ENCODE data around the gene EDEM2. TPM values are rescaled to one million over a fixed set of nuclear protein-coding genes. Genes with fewer than 3 reads are reported as not detected.

The EDEM2 gene
- total and polyA plus RNA-seq, 2 of the 4 experiments (the other 2 are of a cell fraction) = 19.0 to 27.4 TPM

DNA sequence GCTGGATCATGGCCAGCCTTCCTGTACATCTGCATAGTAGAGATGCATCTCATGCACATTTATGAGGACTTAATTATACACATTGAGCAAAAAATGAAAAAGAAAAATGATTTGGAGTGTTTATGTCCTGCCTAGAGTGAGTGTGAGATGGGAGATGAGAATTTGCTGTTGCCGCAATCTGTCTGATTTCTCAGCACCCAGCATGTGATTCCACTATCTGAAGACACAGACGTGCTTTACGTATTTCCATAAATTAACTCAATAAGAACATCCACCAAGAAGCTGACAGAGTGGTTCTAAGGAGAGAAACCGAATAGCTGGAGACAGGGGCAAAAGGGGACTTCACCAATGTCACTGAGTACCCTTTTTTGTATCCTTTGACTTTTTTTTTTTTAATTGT is 15.2 kb downstream of the EDEM2 start:
- Histone ChIP-seq H3K56ac (ENCODE audit: extremely low read depth, insufficient read depth, low read length) (no peak overlapping the region), H3K36me3 (ENCODE audit: control insufficient read depth, insufficient read depth, low read length) (peaks cover 27% of the 10 kb centered on the region), H2BK5ac (ENCODE audit: low read depth, low read length, poor library complexity, severe bottlenecking) (no peak overlapping the region), H3K14ac (replicated peaks; ENCODE audit: low read depth, low read length) (no peak overlapping the region), H3K27me3 (ENCODE audit: control insufficient read depth, insufficient read depth, low read length) (no peaks in the 10 kb centered on the region), H2AFZ (replicated peaks; ENCODE audit: low read length, poor library complexity) (no peak overlapping the region), H3K9me3 (ENCODE audit: control insufficient read depth, insufficient read depth, low read length) (no peaks in the 10 kb centered on the region), H4K8ac (ENCODE audit: low read depth in 2 of 2, low read length in 2 of 2) (no peak overlapping the region), H3K27ac (ENCODE audit: insufficient read depth, low read length) (no peak overlapping the region), H2BK15ac (ENCODE audit: low read depth, low read length) (no peak overlapping the region), H3K79me1 (ENCODE audit: low read depth in 1 of 2, low read length in 2 of 2) (peaks cover 0 to 12% of the 10 kb centered on the region in 2 experiments; a peak in 2 of 4 replicates), H4K91ac (ENCODE audit: insufficient read depth, low read depth, low read length) (no peak overlapping the region), H4K20me1 (ENCODE audit: insufficient read depth, low read length) (no peaks in the 10 kb centered on the region; the same call in 1 of the 2 replicates), H3K23ac (ENCODE audit: low read depth, low read length) (no peak overlapping the region), H3K4me3 (ENCODE audit: insufficient read depth, low read depth, low read length) (no peak overlapping the region), H3K4me1 (ENCODE audit: control insufficient read depth, insufficient read depth, low read length) (peaks cover 3% of the 10 kb centered on the region), H3K9ac (ENCODE audit: low read depth, low read length) (no peak overlapping the region), H3K9me1 (ENCODE audit: insufficient read depth, low read length) (peaks cover 14% of the 10 kb centered on the region), H3K4ac (ENCODE audit: low read depth, low read length) (peak overlapping the region; percentile 54; the same call in 1 of the 2 replicates), H3K4me2 (ENCODE audit: low read depth, low read length) (no peak overlapping the region), H4K5ac (ENCODE audit: low read depth, low read length) (no peak overlapping the region), H3K18ac (ENCODE audit: low read depth, low read length) (no peak overlapping the region), H2BK20ac (ENCODE audit: low read depth, low read length) (no peak overlapping the region), H2AK5ac (ENCODE audit: low read depth, low read length) (no peak overlapping the region), H2AK9ac (replicated peaks; ENCODE audit: low read depth, low read length, poor library complexity) (no peak overlapping the region), H2BK120ac (ENCODE audit: low read depth, low read length) (no peak overlapping the region)
- dilution Hi-C loops (cut with HindIII; ENCODE audit: low sequenced_read_pairs, unreplicated experiment) (no loop called here), intact Hi-C loops (cut with micrococcal nuclease) (no loop called here), in situ Hi-C loops (cut with MboI; ENCODE audit: low sequenced_read_pairs) (loop anchor here (25.0 kb wide), 1 partner anchor 305 kb away; the partner anchor contains the start of gene GDF5)
- DNase-seq = no peak
- CTCF ChIA-PET = interaction anchor here (0.6 to 1.5 kb wide), 2 partner anchors 36 to 134 kb away, joined by 3 read pairs; no protein-coding TSS in a partner anchor
- no CpG with 5 or more reads among the region's 4 CpGs for WGBS, 2 experiments (ENCODE audit: extremely low coverage in 2 of 2, insufficient read length in 1 of 2)
- TF ChIP-seq, protein P1, sequence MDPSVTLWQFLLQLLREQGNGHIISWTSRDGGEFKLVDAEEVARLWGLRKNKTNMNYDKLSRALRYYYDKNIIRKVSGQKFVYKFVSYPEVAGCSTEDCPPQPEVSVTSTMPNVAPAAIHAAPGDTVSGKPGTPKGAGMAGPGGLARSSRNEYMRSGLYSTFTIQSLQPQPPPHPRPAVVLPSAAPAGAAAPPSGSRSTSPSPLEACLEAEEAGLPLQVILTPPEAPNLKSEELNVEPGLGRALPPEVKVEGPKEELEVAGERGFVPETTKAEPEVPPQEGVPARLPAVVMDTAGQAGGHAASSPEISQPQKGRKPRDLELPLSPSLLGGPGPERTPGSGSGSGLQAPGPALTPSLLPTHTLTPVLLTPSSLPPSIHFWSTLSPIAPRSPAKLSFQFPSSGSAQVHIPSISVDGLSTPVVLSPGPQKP (IDR thresholded peaks at IDR 0.05; ENCODE audit: borderline replicate concordance, low read depth, low read length) = no peak
- no peak for TF ChIP-seq RAD21 (IDR thresholded peaks at IDR 0.05; ENCODE audit: low read length)
- TF ChIP-seq, protein P2, sequence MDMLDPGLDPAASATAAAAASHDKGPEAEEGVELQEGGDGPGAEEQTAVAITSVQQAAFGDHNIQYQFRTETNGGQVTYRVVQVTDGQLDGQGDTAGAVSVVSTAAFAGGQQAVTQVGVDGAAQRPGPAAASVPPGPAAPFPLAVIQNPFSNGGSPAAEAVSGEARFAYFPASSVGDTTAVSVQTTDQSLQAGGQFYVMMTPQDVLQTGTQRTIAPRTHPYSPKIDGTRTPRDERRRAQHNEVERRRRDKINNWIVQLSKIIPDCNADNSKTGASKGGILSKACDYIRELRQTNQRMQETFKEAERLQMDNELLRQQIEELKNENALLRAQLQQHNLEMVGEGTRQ (IDR thresholded peaks at IDR 0.05; ENCODE audit: low read depth, low read length) = no peak
- no peak for TF ChIP-seq CEBPB (IDR thresholded peaks at IDR 0.05; ENCODE audit: low read depth, low read length)
- TF ChIP-seq MAFK (IDR thresholded peaks at IDR 0.05; ENCODE audit: low read depth, low read length) = no peak
- TF ChIP-seq MXI1 (IDR thresholded peaks at IDR 0.05; ENCODE audit: borderline replicate concordance, low read depth, low read length) = no peak
- no peak for TF ChIP-seq FOS (IDR thresholded peaks at IDR 0.05; ENCODE audit: low read depth, low read length)
- no peak for TF ChIP-seq CHD1 (IDR thresholded peaks at IDR 0.05; ENCODE audit: low read depth, low read length)
- TF ChIP-seq RCOR1 (IDR thresholded peaks at IDR 0.05; ENCODE audit: insufficient replicate concordance, low read length) = no peak
- no peak for TF ChIP-seq POLR2A (IDR thresholded peaks at IDR 0.05; ENCODE audit: low read depth, low read length)
- no peak for TF ChIP-seq SMC3 (IDR thresholded peaks at IDR 0.05; ENCODE audit: low read depth, low read length)
- TF ChIP-seq, protein P3, sequence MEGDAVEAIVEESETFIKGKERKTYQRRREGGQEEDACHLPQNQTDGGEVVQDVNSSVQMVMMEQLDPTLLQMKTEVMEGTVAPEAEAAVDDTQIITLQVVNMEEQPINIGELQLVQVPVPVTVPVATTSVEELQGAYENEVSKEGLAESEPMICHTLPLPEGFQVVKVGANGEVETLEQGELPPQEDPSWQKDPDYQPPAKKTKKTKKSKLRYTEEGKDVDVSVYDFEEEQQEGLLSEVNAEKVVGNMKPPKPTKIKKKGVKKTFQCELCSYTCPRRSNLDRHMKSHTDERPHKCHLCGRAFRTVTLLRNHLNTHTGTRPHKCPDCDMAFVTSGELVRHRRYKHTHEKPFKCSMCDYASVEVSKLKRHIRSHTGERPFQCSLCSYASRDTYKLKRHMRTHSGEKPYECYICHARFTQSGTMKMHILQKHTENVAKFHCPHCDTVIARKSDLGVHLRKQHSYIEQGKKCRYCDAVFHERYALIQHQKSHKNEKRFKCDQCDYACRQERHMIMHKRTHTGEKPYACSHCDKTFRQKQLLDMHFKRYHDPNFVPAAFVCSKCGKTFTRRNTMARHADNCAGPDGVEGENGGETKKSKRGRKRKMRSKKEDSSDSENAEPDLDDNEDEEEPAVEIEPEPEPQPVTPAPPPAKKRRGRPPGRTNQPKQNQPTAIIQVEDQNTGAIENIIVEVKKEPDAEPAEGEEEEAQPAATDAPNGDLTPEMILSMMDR (conservative IDR thresholded peaks at IDR 0.05; ENCODE audit: low read depth, low read length) = no peak
- no peak for TF ChIP-seq MAZ (IDR thresholded peaks at IDR 0.05; ENCODE audit: borderline replicate concordance, low read depth, low read length)
- ATAC-seq (ENCODE audit: low read depth) = no peak
- POLR2A ChIA-PET (ENCODE audit: unreplicated experiment) = no interaction called here
- BruUV-seq (replicated peaks) = no TSS peak

Measured in IMR-90 (cell line).